HUES64 (cell line): Measurements from ENCODE around the gene LPP.

Source experiments
- H3K27ac ChIP-seq: 2 replicates; pipeline ENCODE4 v1.7.0; 2013; ENCODE audit warnings: low read depth, low read length, inconsistent platforms
- H3K27me3 ChIP-seq: 2 replicates; pipeline ENCODE4 v1.6.1; 2013; ENCODE audit warnings: mild to moderate bottlenecking, low read length; ENCODE audit not compliant: insufficient read depth
- H3K36me3 ChIP-seq: 2 replicates; pipeline ENCODE4 v1.6.1; 2013; ENCODE audit warnings: mild to moderate bottlenecking, low read length; ENCODE audit not compliant: insufficient read depth
- H3K4me1 ChIP-seq: 2 replicates; pipeline ENCODE4 v1.6.1; 2013; ENCODE audit warnings: mild to moderate bottlenecking, low read length, moderate library complexity; ENCODE audit not compliant: insufficient read depth
- H3K4me3 ChIP-seq: 2 replicates; pipeline ENCODE4 v1.5.1; 2013; ENCODE audit warnings: mild to moderate bottlenecking, low read length, moderate library complexity
- H3K9ac ChIP-seq: 2 replicates; pipeline ENCODE4 v1.6.1; 2013; ENCODE audit warnings: mild to moderate bottlenecking, low read depth, low read length
- H3K9me3 ChIP-seq: 2 replicates; pipeline ENCODE4 v1.6.1; 2013; ENCODE audit warnings: low read depth, low read length; ENCODE audit not compliant: insufficient read depth
- WGBS: fragments of 150-250, 120-280 bp; methylation state at CpG from one replicate; pipeline ENCODE4 v1.1.7; 2013; ENCODE audit warnings: missing lambda C conversion rate; 5-methylcytosine and 5-hydroxymethylcytosine counted together

The LPP gene

DNA sequence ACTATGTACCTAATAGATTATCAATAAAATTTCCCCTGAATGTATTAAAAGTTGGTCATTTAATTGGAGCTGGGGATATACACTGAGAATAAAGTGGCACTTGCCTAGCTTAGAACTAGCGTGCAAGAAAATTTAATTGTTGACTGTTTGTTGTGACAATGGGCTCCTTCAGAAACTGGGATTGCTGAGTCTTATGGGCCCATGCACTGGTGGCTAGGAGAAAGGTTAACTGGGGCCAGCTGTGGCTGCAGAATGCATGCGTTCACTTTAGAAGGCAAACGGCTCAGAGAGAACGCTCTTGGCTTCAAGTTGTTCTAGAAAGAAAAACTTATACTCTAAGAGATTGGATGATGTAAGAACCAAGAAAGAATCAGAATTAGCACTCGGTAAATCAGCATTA is 18.7 kb upstream of the LPP start:
- H3K36me3 ChIP-seq, result no peaks in the 10 kb centered on the region
- H3K27me3 ChIP-seq, result no peaks in the 10 kb centered on the region
- 94% methylated on average over 4 of the region's 5 CpGs for WGBS
- 0 out of 2 replicates have a peak, but pooled peaks cover 4% of the 10 kb centered on the region for H3K4me1 ChIP-seq
- H3K9me3 ChIP-seq, result no peaks in the 10 kb centered on the region
- H3K9ac ChIP-seq, result no peak overlapping the region
- no peak overlapping the region for H3K4me3 ChIP-seq
- no peak overlapping the region for H3K27ac ChIP-seq

DNA sequence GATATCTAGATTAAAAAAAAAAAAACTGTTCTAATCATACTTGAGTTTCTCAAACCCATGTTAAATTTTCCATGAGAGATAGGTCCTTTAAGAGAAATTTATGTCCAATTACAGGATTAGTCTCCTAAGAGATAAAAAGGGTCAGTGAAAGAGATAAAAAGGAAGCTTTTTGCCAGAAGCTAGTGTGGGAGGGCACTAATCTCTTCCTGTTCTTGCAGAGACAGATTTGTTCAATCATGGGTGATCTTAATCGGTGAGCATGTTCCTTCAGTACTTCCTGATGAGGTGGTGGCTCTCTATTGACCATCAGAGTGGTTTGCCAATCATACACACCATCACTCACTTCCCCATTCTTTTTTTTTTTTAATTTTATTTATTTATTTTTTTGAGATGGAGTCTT is 16.9 kb upstream of the LPP start:
- H3K27ac ChIP-seq, result no peak overlapping the region
- 100% methylated on average over 1 of the region's 1 CpG for WGBS
- no peak overlapping the region for H3K4me3 ChIP-seq
- H3K36me3 ChIP-seq, result no peaks in the 10 kb centered on the region
- H3K9ac ChIP-seq, result no peak overlapping the region
- H3K9me3 ChIP-seq, result no peaks in the 10 kb centered on the region
- 0 out of 2 replicates have a peak, but pooled peaks cover 4% of the 10 kb centered on the region for H3K4me1 ChIP-seq
- no peaks in the 10 kb centered on the region for H3K27me3 ChIP-seq

DNA sequence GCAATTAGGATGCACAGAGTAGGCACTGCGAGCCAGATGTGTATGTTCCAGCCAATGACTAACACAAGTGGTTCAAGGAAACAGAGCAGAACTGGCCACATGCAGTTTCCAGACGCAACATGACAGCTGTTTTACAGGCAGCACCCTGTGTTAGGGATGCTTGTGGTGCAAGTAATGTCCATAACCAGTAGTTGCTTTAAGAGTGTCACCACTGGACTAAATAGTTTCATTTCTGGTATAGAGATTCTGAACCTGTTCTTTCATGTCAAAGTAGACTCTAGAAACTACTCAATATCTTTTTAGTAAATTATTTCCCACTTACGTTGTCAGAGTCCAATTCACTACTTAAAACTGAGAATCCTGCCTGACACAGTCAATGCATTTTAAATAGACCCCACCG is 14.5 kb upstream of the LPP start:
- no peak overlapping the region for H3K27ac ChIP-seq
- no peaks in the 10 kb centered on the region for H3K9me3 ChIP-seq
- H3K36me3 ChIP-seq, result no peaks in the 10 kb centered on the region
- H3K4me3 ChIP-seq, result no peak overlapping the region
- no peak overlapping the region for H3K9ac ChIP-seq
- H3K4me1 ChIP-seq, result 0 out of 2 replicates have a peak, but pooled peaks cover 4% of the 10 kb centered on the region
- WGBS, result 93% methylated on average over 4 of the region's 4 CpGs
- no peaks in the 10 kb centered on the region for H3K27me3 ChIP-seq

DNA sequence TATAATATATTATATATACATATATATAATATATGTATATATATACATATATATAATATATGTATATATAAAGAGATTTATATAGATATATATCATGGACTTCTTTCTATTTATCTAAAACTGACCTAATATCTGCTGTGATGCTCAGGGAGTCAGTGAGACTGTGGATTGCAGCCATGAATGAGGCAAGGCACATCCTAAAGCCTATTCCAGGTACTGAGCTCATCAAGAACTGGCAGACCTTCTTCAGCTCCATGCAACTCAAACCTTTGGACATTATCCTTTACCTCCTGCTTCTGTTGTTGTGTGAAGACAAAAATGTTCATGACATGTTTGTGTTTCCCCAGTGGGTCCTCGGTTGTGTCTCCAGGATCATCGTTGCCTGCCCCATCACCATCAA is 7.7 kb upstream of the LPP start:
- Histone ChIP-seq H3K4me3 (no peak overlapping the region), H3K9me3 (no peaks in the 10 kb centered on the region), H3K27me3 (no peaks in the 10 kb centered on the region), H3K36me3 (no peaks in the 10 kb centered on the region), H3K9ac (no peak overlapping the region), H3K27ac (no peak overlapping the region), H3K4me1 (no peaks in the 10 kb centered on the region)
- 93% methylated on average over 2 of the region's 2 CpGs for WGBS

DNA sequence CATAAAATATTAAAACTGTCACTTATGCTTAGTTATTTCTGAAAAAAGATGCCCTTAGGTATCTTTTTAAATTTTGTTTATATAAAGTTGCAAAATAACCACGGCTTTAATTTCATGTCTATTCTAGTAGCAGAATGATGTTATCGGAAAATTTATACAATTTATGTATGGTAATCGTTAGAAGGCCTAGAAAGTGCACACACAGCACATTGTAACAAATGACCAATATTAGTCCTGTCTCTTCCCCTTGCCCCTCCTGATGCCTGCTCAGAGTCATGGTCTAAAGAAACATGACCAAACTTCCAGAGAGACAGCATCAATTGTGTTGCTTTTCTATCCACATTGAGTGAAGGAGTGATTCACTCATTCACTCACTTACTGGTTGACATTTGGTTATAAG is 6.2 kb upstream of the LPP start:
- Histone ChIP-seq H3K9ac (no peak overlapping the region), H3K36me3 (no peaks in the 10 kb centered on the region), H3K9me3 (no peaks in the 10 kb centered on the region), H3K4me1 (peaks cover 8% of the 10 kb centered on the region; the same call in 1 of the 2 replicates), H3K27ac (no peak overlapping the region), H3K4me3 (no peak overlapping the region), H3K27me3 (no peaks in the 10 kb centered on the region)
- 97% methylated on average over 2 of the region's 3 CpGs for whole genome bisulfite sequencing

DNA sequence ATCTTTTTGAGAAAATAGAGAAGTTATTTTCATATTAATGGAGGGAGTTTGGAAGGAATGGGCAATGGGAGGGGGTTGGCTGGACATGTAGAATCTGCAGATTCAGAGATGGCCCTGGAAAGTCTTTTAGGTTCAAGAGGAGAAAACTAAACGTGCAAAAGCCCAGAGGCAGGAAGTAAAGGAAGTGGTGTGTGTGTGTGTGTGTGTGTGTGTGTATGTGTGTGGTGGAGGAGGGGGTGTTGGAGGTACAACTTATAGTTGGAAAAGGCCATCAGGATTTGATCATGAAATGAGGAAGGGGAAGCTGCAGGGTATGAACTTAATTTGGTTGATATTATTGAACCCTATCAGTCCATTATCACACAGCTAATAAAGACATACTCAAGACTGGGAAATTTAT is 5.6 kb upstream of the LPP start:
- no peak overlapping the region for H3K4me3 ChIP-seq
- H3K9me3 ChIP-seq, result no peaks in the 10 kb centered on the region
- WGBS, result 79% methylated on average over 1 of the region's 1 CpG
- no peaks in the 10 kb centered on the region for H3K27me3 ChIP-seq
- H3K9ac ChIP-seq, result no peak overlapping the region
- no peaks in the 10 kb centered on the region for H3K36me3 ChIP-seq
- H3K4me1 ChIP-seq, result peaks cover 9% of the 10 kb centered on the region; the same call in 1 of the 2 replicates
- H3K27ac ChIP-seq, result no peak overlapping the region

DNA sequence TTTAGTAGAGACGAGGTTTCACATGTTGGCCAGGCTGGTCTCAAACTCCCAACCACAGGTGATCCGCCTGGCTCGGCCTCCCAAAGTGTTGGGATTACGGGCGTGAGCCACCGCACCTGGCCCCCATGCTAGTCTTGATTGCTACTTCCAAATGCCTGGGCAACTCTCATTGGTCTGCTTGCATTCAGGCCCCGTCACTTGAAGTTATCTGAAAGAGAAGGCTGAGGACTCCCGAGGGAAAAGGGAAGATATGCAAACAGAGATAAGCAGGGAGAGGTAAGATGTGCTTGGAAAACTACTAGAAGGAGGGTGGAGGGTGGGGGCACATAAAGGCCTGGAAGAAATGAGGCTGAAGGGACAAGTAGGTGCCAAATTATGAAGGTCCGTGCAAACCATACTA is 4.4 kb upstream of the LPP start:
- no peaks in the 10 kb centered on the region for H3K9me3 ChIP-seq
- WGBS, result 84% methylated on average over 9 of the region's 9 CpGs
- H3K4me1 ChIP-seq, result peaks cover 9% of the 10 kb centered on the region; the same call in 1 of the 2 replicates
- no peaks in the 10 kb centered on the region for H3K27me3 ChIP-seq
- no peaks in the 10 kb centered on the region for H3K36me3 ChIP-seq
- no peak overlapping the region for H3K9ac ChIP-seq
- H3K27ac ChIP-seq, result no peak overlapping the region
- H3K4me3 ChIP-seq, result no peak overlapping the region

DNA sequence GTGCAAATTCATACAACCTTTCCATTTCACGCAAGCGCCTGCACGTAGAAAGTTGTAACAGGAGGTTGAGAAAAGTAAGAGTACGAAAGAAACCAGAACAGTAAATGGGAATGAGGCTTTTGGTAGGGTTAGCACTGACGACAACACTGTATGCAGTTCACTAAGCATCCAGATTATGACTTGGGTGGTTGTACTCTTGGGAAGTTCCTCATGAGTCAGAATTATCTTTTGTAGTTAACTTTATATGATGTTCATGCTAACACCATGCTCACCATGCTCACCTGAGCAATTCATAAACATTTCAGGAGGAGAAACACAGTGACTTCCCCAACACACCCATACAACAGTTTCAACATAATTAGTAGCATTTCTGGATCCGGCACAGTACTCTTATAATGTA is 3.0 kb upstream of the LPP start:
- Histone ChIP-seq H3K27ac (no peak overlapping the region), H3K36me3 (no peaks in the 10 kb centered on the region), H3K9ac (no peak overlapping the region), H3K27me3 (no peaks in the 10 kb centered on the region), H3K4me1 (peaks cover 16% of the 10 kb centered on the region), H3K4me3 (no peak overlapping the region), H3K9me3 (no peaks in the 10 kb centered on the region)
- WGBS, result 97% methylated on average over 5 of the region's 6 CpGs

DNA sequence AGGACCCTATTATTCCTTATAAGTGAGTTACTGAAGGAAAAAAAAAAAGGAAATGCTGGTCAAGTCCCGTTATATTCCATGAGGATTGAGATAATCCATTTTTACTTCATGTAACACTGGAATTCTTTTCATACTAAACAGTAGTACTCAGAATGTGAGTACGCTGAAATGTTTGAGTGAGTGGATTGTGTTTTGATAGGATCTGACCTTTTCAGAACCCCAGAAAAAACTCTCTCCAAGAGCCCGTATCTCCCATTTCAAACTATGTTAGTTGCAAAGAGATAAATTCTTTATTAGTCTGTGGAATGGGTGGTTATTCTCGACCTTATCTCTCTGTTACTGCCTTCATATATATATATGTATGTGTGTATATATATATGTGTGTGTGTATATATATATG is 2.5 kb upstream of the LPP start:
- H3K9me3 ChIP-seq, result no peaks in the 10 kb centered on the region
- WGBS, result no CpG with 5 or more reads among the region's 4 CpGs

DNA sequence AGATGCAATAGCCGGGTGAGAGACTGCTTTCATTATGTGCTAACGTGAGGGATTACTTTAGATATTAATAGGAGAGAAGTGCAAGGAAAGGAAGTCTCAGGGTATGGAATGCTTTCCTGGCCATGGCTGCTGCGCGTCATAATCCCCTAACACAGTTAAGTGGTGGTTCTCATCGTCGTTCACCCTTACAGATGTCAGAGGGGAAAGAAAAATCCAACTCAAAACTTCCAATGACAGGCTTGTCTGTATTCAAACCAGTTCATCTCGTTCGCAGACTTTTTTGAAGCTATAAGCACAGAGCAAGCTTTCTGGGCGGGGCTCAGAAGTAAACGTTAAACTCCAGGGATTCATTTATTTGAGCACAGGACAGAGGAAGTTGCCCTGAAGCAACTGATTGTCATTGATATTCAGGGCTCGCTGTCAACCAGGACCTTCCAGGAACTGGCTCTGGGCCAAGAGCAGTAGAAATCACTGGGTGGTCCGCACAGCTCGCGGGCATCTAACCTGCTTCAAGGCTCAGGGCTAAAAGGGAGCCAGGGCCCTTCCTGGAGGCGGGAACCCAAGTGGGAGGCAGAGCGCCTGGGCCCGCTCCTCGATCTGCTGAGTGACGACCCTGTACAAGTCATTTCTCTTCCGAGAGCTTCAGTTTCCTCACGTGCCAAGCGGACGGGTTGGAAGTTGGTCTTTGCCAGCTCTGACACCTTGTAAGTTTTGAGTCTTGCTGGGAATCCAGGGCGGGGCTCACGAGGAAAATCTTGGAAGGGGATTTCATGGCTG is 1.1 kb upstream of the LPP start:
- 7% methylated on average over 25 of the region's 25 CpGs for WGBS
- H3K27me3 ChIP-seq, result no peaks in the 10 kb centered on the region
- peaks cover 27% of the 10 kb centered on the region for H3K4me1 ChIP-seq
- H3K27ac ChIP-seq, result peak overlapping the region; percentile 98
- no peaks in the 10 kb centered on the region for H3K9me3 ChIP-seq
- H3K36me3 ChIP-seq, result no peaks in the 10 kb centered on the region
- H3K4me3 ChIP-seq, result peak overlapping the region; percentile 80
- H3K9ac ChIP-seq, result peak overlapping the region; percentile 95

More for the DNA sequence above, 2.5 kb upstream of the LPP start:
- Histone ChIP-seq H3K4me1 (peaks cover 18% of the 10 kb centered on the region), H3K4me3 (no peak overlapping the region), H3K27me3 (no peaks in the 10 kb centered on the region), H3K27ac (no peak overlapping the region), H3K9ac (no peak overlapping the region), H3K36me3 (no peaks in the 10 kb centered on the region)

DNA sequence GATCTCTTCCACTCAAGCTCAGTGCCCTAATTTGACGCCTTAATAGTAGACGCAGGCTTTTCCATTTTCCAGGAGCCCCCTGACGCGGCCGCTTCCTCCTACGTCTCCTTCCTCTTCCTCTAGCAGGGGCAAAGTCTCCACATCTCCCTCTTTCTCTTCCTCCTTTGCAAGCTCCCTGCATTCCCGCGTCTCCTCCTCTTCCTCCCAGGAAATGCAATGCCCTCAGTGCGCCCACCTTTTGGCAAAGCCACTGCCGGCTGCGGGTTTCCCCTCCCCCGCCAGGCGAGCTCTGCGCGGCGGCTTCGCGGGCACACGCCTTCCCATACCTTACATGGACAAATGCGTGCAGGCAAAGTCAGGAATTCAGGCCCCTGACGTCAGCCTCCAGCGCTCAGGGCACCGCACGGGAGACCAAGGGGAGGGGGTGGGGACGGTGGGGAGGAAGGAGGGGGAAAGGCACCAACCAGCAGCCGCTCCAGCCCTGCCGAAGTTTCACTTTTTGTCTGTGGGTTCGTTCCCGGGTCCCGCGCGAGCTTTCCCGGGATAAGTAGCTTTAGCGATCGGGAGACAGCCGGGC is 432 bp upstream of the LPP start:
- Histone ChIP-seq H3K4me1 (peaks cover 32% of the 10 kb centered on the region), H3K27me3 (no peaks in the 10 kb centered on the region), H3K9ac (peak overlapping the region; percentile 95), H3K4me3 (peak overlapping the region; percentile 80), H3K27ac (peak overlapping the region; percentile 98), H3K9me3 (no peaks in the 10 kb centered on the region), H3K36me3 (no peaks in the 10 kb centered on the region)
- under 1% methylated on average over 36 of the region's 36 CpGs for WGBS
